Measurements from ENCODE around the gene CCT7. TPM values are rescaled to one million over a fixed set of nuclear protein-coding genes. Genes with fewer than 3 reads are reported as not detected.

Gene CCT7
- total and polyA plus RNA-seq, 2 donors (not counting 3 experiments of a cell fraction or from before 2014, with no cell fraction given) = 343 to 362 TPM

GRCh38 chr2:73202156-73203054 is 31.7 kb upstream of the CCT7 start, which contains the start of gene NOTO:
Gene NOTO (plus strand): TSS chr2:73202574. CDS start chr2:73202667, 93 bp downstream.
- ChIA-PET POLR2A (no interaction called here), CTCF (interaction anchor here (1.0 to 1.3 kb wide), 3 partner anchors 10 to 25 kb away, joined by 4 to 5 read pairs (median 5); no protein-coding TSS in a partner anchor)
- Histone ChIP-seq H3K4me3 (replicated peaks in 1 of 3; ENCODE audit: insufficient read depth in 1 of 3, low read depth in 1 of 3, low read length in 3 of 3) (peak within 1 kb of the TSS in 1 of 3 experiments; percentile 4), H3K4me2 (ENCODE audit: insufficient read depth, low read length) (peak within 1 kb of the TSS; percentile 51), H4K20me1 (replicated peaks; ENCODE audit: control insufficient read depth, extremely low read depth, insufficient read depth, low read length) (no peaks in the 10 kb centered on the region), H2AFZ (ENCODE audit: low read depth, low read length) (peak within 1 kb of the TSS; percentile 48), H3K79me2 (ENCODE audit: control insufficient read depth, insufficient read depth, low read length) (no peaks in the 10 kb centered on the region), H3K27me3 (ENCODE audit: control insufficient read depth in 2 of 2, insufficient read depth in 2 of 2, low read length in 2 of 2) (peaks cover 40 to 63% of the 10 kb centered on the region in 2 experiments), H3K4me1 (ENCODE audit: control insufficient read depth, extremely low read depth, insufficient read depth, low read length) (peaks cover 5% of the 10 kb centered on the region), H3K36me3 (ENCODE audit: control insufficient read depth in 2 of 2, extremely low read depth in 1 of 2, insufficient read depth in 2 of 2, low read length in 2 of 2) (no peaks in the 10 kb centered on the region), H3K9me3 (replicated peaks; ENCODE audit: control insufficient read depth, insufficient read depth, low read length) (no peaks in the 10 kb centered on the region), H3K27ac (ENCODE audit: insufficient read depth, low read depth, low read length) (no peak within 1 kb of the TSS), H3K9me1 (replicated peaks; ENCODE audit: control insufficient read depth, extremely low read depth, insufficient read depth, low read length) (no peaks in the 10 kb centered on the region), H3K9ac (replicated peaks; ENCODE audit: extremely low read depth, insufficient read depth, low read length) (no peak within 1 kb of the TSS)
- intact Hi-C loops (cut with micrococcal nuclease) (no loop called here), dilution Hi-C loops (cut with MboI; ENCODE audit: extremely low pct_ligation_motif_present, low sequenced_read_pairs) (no loop called here)
- no peak for FAIRE-seq
- peak; percentile 100 for TF ChIP-seq EZH2 (IDR thresholded peaks at IDR 0.05; ENCODE audit: borderline replicate concordance, low read depth, low read length, severe bottlenecking)
- no peak for TF ChIP-seq POLR2A (IDR thresholded peaks at IDR 0.05; ENCODE audit: low read depth, low read length)
- TF ChIP-seq POLR2AphosphoS5 (IDR thresholded peaks at IDR 0.05; ENCODE audit: insufficient read depth, low read depth, low read length) = no peak
- no peak for TF ChIP-seq MYC (IDR thresholded peaks at IDR 0.05; ENCODE audit: low read depth, low read length)
- TF ChIP-seq, protein P1, sequence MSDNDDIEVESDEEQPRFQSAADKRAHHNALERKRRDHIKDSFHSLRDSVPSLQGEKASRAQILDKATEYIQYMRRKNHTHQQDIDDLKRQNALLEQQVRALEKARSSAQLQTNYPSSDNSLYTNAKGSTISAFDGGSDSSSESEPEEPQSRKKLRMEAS (IDR thresholded peaks at IDR 0.05; ENCODE audit: insufficient read depth, insufficient read length) = no peak
- TF ChIP-seq CTCF (IDR thresholded peaks at IDR 0.05; ENCODE audit: extremely low read depth in 1 of 2, insufficient read depth in 1 of 2, low read depth in 1 of 2, low read length in 2 of 2) = no peak
- no TSS peak for BruUV-seq (replicated peaks)
- no peak for DNase-seq (ENCODE audit: low read depth, low spot score)

All from endothelial cell of umbilical vein (primary cell).